IPS-18c (cell line): ENCODE measurements around the gene HLA-DPB1.
"Not testable (repeated sequence)": the region's sequence is repeated elsewhere in the genome, so short reads cannot be mapped to it uniquely, and the experiment has no call there.

Source experiments
- H3K4me3 ChIP-seq: 2 replicates; pipeline ENCODE4 v1.7.0; 2013; ENCODE audit warnings: low read depth, mild to moderate bottlenecking, low read length, moderate library complexity; ENCODE audit not compliant: insufficient read depth
- H3K9me3 ChIP-seq: one replicate; pipeline ENCODE4 v1.6.1; 2013; ENCODE audit warnings: mild to moderate bottlenecking, low read length, moderate library complexity; ENCODE audit not compliant: control insufficient read depth, insufficient read depth

Gene HLA-DPB1

GRCh38 chr6:33085627-33086026, 9.8 kb downstream of the HLA-DPB1 start:
- Histone ChIP-seq H3K9me3 (no peaks in the 10 kb centered on the region), H3K4me3 (no peak overlapping the region)

- Histone ChIP-seq H3K9me3 (no peaks in the 10 kb centered on the region), H3K4me3 (no peak overlapping the region)
These were observed 12.6 kb downstream of the HLA-DPB1 start for GRCh38 chr6:33088258-33088930.

- Histone ChIP-seq H3K9me3 (no peaks in the 10 kb centered on the region), H3K4me3 (no peak overlapping the region)
These were observed 13.3 kb downstream of the HLA-DPB1 start for GRCh38 chr6:33088931-33089620.

DNA sequence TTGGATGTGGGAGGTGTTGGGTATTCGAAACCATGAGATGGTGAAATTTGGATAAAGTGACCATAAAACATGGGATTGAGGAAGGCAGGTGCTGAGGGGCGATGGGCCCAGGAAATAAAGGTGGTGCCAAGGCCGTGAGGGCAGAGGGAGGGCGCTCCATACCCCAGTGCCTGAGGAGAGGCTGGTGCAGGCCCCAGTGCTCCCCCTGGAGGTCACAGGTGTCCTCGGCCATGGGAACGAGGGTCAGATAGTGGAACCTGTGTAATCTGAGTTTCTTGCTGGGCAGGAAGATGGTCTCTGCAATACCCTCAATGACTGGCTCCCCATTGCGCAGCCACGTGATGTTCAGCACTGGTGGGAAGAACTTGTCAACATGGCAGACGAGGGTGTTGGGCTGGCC, 16.2 kb downstream of the HLA-DPB1 start:
- Histone ChIP-seq H3K9me3 (no peaks in the 10 kb centered on the region), H3K4me3 (no peak overlapping the region)

GRCh38 chr6:33092385-33092784, 16.6 kb downstream of the HLA-DPB1 start:
- no peaks in the 10 kb centered on the region for H3K9me3 ChIP-seq
- no peak overlapping the region for H3K4me3 ChIP-seq

GRCh38 chr6:33093855-33094254, 18.1 kb downstream of the HLA-DPB1 start:
- Histone ChIP-seq H3K4me3 (no peak overlapping the region), H3K9me3 (no peaks in the 10 kb centered on the region)

GRCh38 chr6:33095681-33096080, 19.9 kb downstream of the HLA-DPB1 start:
- Histone ChIP-seq H3K4me3 (no peak overlapping the region), H3K9me3 (no peaks in the 10 kb centered on the region)

GRCh38 chr6:33101121-33101737, 25.4 kb downstream of the HLA-DPB1 start:
- not testable (repeated sequence) for H3K9me3 ChIP-seq, H3K4me3 ChIP-seq

DNA sequence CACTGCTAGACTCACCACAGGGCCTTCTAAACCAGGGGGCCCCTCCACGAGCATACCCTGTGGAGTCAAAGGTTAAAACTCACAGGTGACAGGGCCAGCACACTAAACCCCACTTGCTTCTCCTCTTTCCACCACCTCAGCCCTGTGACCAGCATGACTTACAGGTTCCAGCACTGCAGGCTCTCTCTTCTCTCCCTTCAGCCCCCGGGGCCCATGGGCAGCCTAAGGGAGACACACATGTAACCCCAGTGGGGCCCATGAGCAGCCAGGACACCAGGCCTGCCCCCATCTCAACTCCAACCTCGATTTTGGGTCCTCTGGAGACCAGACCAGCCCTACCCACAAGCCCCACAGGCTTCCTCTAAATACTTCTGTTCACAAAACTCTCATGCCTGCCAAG, 28.0 kb downstream of the HLA-DPB1 start:
- Histone ChIP-seq H3K4me3 (no peak overlapping the region), H3K9me3 (peaks cover 3% of the 10 kb centered on the region)

GRCh38 chr6:33104887-33105286, 29.1 kb downstream of the HLA-DPB1 start:
- Histone ChIP-seq H3K4me3 (no peak overlapping the region), H3K9me3 (peaks cover 3% of the 10 kb centered on the region)

DNA sequence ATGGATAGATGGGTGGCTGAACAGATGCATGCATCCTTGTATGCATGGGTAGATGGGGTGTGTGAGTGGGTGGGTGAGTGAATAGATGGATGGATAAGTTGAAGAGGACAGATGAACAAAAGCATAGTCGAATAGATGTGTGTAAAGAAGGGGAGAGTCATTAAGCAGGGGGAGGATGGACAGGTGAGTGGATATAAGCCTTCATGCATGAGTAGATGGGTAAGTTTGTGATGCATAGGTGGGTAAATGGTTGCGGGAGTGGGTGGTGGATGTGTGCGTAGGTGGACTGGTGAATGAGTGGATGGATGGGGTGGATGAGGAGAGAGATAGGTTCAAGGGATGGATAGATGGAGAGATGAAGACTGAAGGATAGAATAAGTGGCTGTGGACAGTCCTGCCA, 29.6 kb downstream of the HLA-DPB1 start:
- Histone ChIP-seq H3K4me3 (no peak overlapping the region), H3K9me3 (peaks cover 3% of the 10 kb centered on the region)

GRCh38 chr6:33105916-33106871, 30.4 kb downstream of the HLA-DPB1 start:
- Histone ChIP-seq H3K4me3 (no peak overlapping the region), H3K9me3 (no peaks in the 10 kb centered on the region)

DNA sequence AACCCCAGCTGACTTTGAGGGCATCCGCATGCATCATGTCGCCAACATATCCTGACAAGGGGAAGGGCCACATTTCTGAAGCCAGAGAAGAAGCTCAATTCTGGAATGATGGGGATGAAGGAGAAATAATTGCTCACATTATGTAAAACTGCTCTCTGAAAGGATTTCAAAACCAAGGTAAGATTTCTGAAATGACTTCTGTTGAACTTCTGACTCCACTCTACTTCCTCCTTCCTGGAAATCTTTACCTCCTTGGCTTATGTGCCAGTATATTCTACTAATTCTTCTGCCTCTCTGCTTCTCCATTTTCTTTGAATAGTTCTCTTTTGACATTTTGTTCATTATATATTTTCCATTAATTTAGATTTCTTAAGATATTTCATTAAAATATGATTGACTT, 31.9 kb downstream of the HLA-DPB1 start:
- H3K9me3 ChIP-seq, result no peaks in the 10 kb centered on the region
- H3K4me3 ChIP-seq, result no peak overlapping the region

GRCh38 chr6:33108307-33108706, 32.5 kb downstream of the HLA-DPB1 start:
- no peak overlapping the region for H3K4me3 ChIP-seq
- H3K9me3 ChIP-seq, result no peaks in the 10 kb centered on the region

GRCh38 chr6:33112148-33112547, 36.4 kb downstream of the HLA-DPB1 start:
- Histone ChIP-seq H3K9me3 (no peaks in the 10 kb centered on the region), H3K4me3 (no peak overlapping the region)

GRCh38 chr6:33113755-33114154, 38.0 kb downstream of the HLA-DPB1 start:
- no peak overlapping the region for H3K4me3 ChIP-seq
- no peaks in the 10 kb centered on the region for H3K9me3 ChIP-seq

DNA sequence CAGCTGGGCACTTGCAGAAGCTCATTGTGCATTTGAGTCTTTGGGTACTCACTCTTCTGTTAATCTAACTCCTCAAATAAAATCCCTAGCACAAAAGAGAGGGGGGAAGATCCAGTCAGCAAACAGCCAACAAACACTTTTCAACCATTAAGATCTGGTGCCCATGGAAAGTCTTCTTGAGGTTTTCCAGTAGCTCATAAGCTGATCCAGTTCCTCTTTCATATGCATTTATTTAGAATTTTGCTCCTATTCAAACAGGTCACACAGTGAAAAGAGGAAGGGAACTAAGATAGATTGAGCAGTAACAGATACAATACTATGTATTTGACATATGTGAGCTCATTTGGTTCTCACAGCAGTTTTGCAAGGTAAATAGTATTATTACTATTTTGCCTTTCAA, 38.6 kb downstream of the HLA-DPB1 start:
- no peak overlapping the region for H3K4me3 ChIP-seq
- H3K9me3 ChIP-seq, result no peaks in the 10 kb centered on the region
